Pancreas (tissue), 10 donors: Measurements from ENCODE around the gene ADGRA1. TPM values are rescaled to one million over a fixed set of nuclear protein-coding genes. Genes with fewer than 3 reads are reported as not detected.
"Not testable (repeated sequence)": the region's sequence is repeated elsewhere in the genome, so short reads cannot be mapped to it uniquely, and the experiment has no call there.

Source experiments
- ATAC-seq, 4 donors: fragments of 200-7000 bp; cut with Tn5 transposase; one replicate each; pipeline versions ENCODE4 v1.8.0 to v1.9.1; 2020; ENCODE audit warnings: mild to moderate bottlenecking in 4 of 4, moderate library complexity in 4 of 4
- DNase-seq, 6 donors: peaks; one replicate each; pipeline ENCODE4 v3.0.0-alpha.2; 2020
- FAIRE-seq: peaks from 2 replicates; lab custom pipeline; 2012; peaks lifted over from hg19 to GRCh38; lab: Jason Lieb, UNC
- H3K27ac ChIP-seq, 4 donors: fragments of 200-600 bp; sonication (generic); 1 replicate in 3 of 4; 2 replicates in 1 of 4; pipeline versions ENCODE4 v1.5.0 to v1.8.0; 2020
- H3K27me3 ChIP-seq, 4 donors: fragments of 200-600 bp; one replicate each; pipeline ENCODE4 v1.8.0; 2021
- H3K36me3 ChIP-seq, 3 donors: fragments of 200-600 bp; sonication (generic) in 1 of 3; one replicate each; pipeline versions ENCODE4 v1.5.0 to v1.8.0; 2020 to 2021
- H3K4me1 ChIP-seq, 3 donors: fragments of 200-600 bp; one replicate each; pipeline ENCODE4 v1.8.0; 2021
- H3K4me3 ChIP-seq, 4 donors: fragments of 200-600 bp; sonication (generic) in 2 of 4; one replicate each; pipeline versions ENCODE4 v1.5.0 to v1.8.0; 2020 to 2021
- H3K9me3 ChIP-seq, 4 donors: fragments of 200-600 bp; one replicate each; pipeline ENCODE4 v1.8.0; 2021
- WGBS, 2 donors: extraction: QIAGEN DNeasy Blood & Tissue Kit; methylation state at CpG; one replicate each; pipeline ENCODE4 v1.1.7; 2013; 5-methylcytosine and 5-hydroxymethylcytosine counted together
- intact Hi-C, 3 donors: fragments of 100-400 bp; cut with DNase I; formaldehyde crosslinking; loops; one replicate each; pipeline versions ENCODE4 v1.11.1 to v1.14.2; 2022
- polyA plus RNA-seq, 2 donors: library from polyadenylated mRNA; stranded (reverse); fragments of 200-250 nt; gene quantifications; one replicate each; pipeline ENCODE4 v1.2.3, GENCODE V29; 2013
- total RNA-seq, 6 donors: library from RNA; stranded (reverse); fragmentation: NEBNext Ultra II Directional in 4 of 6; extraction: Animal tissue kit (Norgen Biotek cat#: 25700) in 4 of 6; gene quantifications; one replicate each; pipeline versions ENCODE4 v1.2.1 to v1.2.4, GENCODE V29; 2021 to 2023
- TF ChIP-seq, protein P1 (sequence below), 4 donors: fragments of 200-600 bp; sonication (generic) in 3 of 4; IDR thresholded peaks; one replicate each; pipeline versions ENCODE4 v1.5.0 to v1.8.0; 2021; ENCODE audit warnings: antibody characterized with exemption in 4 of 4
- donor health status: healthy with polysubstance abuse.
- donor health status: DM: no; HTN: no; CAD: no; lungs with moderate emphysema.
- donor health status: DM: no; HTN: no; CAD: no.
- donor health status: control.
- donor health status: control.
- donor health status: Bipolar disorder and iron deficiency.
- donor health status: DM: yes; HTN: yes; CAD: no.
- donor health status: DM: no; HTN: no; CAD: no.
- donor health status: DM: no; HTN: no; CAD: no.
- donor health status: DM: yes; HTN: yes; CAD: no.

Gene ADGRA1
- total and polyA plus RNA-seq, 8 donors = 0.03 to 0.85 (median 0.12) TPM; not detected in 1

- FAIRE-seq = no peak
Observed at GRCh38 chr10:133048266-133048665, 39.5 kb upstream of the ADGRA1 start.

GRCh38 chr10:133048926-133049325 lies 38.8 kb upstream of the ADGRA1 start:
- Histone ChIP-seq H3K9me3 (no peaks in the 10 kb centered on the region), H3K4me1 (no peaks in the 10 kb centered on the region), H3K27me3 (no peaks in the 10 kb centered on the region), H3K27ac (no peak overlapping the region), H3K36me3 (no peaks in the 10 kb centered on the region), H3K4me3 (no peak overlapping the region)
- FAIRE-seq = no peak
- WGBS, 2 donors = 61 to 77% methylated on average over 13 of the region's 13 CpGs
- no peak for ATAC-seq
- intact Hi-C loops = no loop called here
- no peak for DNase-seq
- TF ChIP-seq, protein P1, sequence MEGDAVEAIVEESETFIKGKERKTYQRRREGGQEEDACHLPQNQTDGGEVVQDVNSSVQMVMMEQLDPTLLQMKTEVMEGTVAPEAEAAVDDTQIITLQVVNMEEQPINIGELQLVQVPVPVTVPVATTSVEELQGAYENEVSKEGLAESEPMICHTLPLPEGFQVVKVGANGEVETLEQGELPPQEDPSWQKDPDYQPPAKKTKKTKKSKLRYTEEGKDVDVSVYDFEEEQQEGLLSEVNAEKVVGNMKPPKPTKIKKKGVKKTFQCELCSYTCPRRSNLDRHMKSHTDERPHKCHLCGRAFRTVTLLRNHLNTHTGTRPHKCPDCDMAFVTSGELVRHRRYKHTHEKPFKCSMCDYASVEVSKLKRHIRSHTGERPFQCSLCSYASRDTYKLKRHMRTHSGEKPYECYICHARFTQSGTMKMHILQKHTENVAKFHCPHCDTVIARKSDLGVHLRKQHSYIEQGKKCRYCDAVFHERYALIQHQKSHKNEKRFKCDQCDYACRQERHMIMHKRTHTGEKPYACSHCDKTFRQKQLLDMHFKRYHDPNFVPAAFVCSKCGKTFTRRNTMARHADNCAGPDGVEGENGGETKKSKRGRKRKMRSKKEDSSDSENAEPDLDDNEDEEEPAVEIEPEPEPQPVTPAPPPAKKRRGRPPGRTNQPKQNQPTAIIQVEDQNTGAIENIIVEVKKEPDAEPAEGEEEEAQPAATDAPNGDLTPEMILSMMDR (IDR thresholded peaks at IDR 0.05) = no peak

More at GRCh38 chr10:133048266-133048665, 39.5 kb upstream of the ADGRA1 start:
- ATAC-seq (no peak), DNase-seq (no peak)
- Histone ChIP-seq H3K27ac (no peak overlapping the region), H3K27me3 (no peaks in the 10 kb centered on the region), H3K4me1 (no peaks in the 10 kb centered on the region), H3K4me3 (no peak overlapping the region), H3K36me3 (no peaks in the 10 kb centered on the region), H3K9me3 (no peaks in the 10 kb centered on the region)
- 58 to 73% methylated on average over 13 of the region's 13 CpGs for WGBS, 2 donors
- intact Hi-C loops = no loop called here
- TF ChIP-seq, protein P1 (IDR thresholded peaks at IDR 0.05) = no peak

DNA sequence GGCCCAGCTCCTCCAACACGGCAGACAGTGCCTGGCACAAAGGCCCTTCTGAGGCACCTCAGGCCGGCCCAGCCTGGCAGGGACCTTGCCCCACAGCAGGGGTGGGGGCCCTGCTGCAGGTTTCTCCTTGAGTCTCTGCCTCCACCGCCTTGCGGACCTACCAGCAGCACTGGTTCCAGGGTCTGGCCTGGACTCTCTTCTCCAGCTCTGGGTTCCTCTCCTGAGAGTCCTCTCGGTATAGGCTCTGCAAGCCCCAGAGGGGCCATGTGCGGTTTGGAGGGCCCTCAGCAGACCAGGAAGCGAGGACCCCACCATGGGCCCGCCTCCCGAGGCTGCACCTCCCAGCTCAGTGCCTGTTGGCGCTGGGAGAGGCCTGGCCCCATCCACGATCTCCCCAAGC lies 38.1 kb upstream of the ADGRA1 start:
- Histone ChIP-seq H3K27me3 (no peaks in the 10 kb centered on the region), H3K4me1 (no peaks in the 10 kb centered on the region), H3K4me3 (no peak overlapping the region), H3K9me3 (no peaks in the 10 kb centered on the region), H3K36me3 (no peaks in the 10 kb centered on the region), H3K27ac (no peak overlapping the region)
- ATAC-seq (no peak), FAIRE-seq (no peak), DNase-seq (no peak)
- 70 to 84% methylated on average over 11 of the region's 11 CpGs for WGBS, 2 donors
- intact Hi-C loops = no loop called here
- TF ChIP-seq, protein P1 (IDR thresholded peaks at IDR 0.05) = no peak

- TF ChIP-seq, protein P1 (IDR thresholded peaks at IDR 0.05) = no peak
- FAIRE-seq = no peak
- no peak for DNase-seq
- 59 to 84% methylated on average over 10 to 11 of the region's 11 CpGs for WGBS, 2 donors
- Histone ChIP-seq H3K4me1 (no peaks in the 10 kb centered on the region), H3K36me3 (no peaks in the 10 kb centered on the region), H3K4me3 (no peak overlapping the region), H3K9me3 (no peaks in the 10 kb centered on the region), H3K27ac (no peak overlapping the region), H3K27me3 (no peaks in the 10 kb centered on the region)
- intact Hi-C loops = no loop called here
- no peak for ATAC-seq
Observed at GRCh38 chr10:133050371-133050770, 37.4 kb upstream of the ADGRA1 start.

DNA sequence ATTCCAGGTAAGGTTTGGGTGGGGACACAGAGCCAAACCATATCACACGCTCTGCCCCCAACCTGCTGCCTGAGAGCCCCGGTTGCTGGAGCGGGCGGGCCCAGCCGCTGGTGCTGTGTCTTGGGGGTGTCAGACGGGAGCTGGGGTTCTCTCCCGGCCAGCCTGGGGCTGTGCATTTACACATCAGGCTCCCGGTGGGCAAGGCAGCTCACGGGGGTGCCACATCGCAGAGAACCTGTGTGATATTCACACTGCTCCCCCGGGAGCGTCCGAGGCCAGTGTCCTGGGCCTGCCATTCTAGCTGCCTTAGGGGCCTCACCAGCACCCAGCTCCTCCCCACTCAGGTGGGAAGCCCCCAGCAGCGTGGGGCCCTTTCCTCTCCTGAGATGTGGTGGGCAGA lies 35.6 kb upstream of the ADGRA1 start:
- no peak overlapping the region for H3K27ac ChIP-seq
- H3K9me3 ChIP-seq = no peaks in the 10 kb centered on the region
- H3K4me3 ChIP-seq = no peak overlapping the region
- H3K4me1 ChIP-seq = no peaks in the 10 kb centered on the region
- no peaks in the 10 kb centered on the region for H3K27me3 ChIP-seq
- ATAC-seq = no peak
- H3K36me3 ChIP-seq = no peaks in the 10 kb centered on the region
- DNase-seq = no peak
- intact Hi-C loops = no loop called here
- TF ChIP-seq, protein P1 (IDR thresholded peaks at IDR 0.05) = no peak
- FAIRE-seq = no peak
- WGBS, 2 donors = 83 to 89% methylated on average over 14 of the region's 14 CpGs

DNA sequence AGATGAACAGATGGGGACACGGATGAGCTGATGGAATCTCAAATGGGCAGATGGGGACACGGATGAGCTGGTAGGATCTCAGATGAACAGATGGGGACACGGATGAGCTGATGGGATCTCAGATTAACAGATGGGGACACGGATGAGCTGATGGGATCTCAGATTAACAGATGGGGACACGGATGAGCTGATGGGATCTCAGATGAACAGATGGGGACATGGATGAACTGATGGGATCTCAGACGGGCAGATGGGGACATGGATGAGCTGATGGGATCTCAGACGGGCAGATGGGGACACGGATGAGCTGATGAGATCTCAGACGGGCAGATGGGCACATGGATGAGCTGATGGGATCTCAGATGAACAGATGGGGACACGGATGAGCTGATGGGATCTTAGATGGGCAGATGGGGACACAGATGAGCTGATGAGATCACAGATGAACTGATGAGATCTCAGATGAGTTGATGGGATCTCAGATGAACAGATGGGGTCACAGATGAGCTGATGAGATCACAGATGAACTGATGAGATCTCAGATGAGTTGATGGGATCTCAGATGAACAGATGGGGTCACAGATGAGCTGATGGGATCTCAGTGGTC lies 34.1 kb upstream of the ADGRA1 start:
- FAIRE-seq = not testable (repeated sequence)

More for the DNA sequence above, 34.1 kb upstream of the ADGRA1 start:
- H3K9me3 ChIP-seq, intact Hi-C loops, ATAC-seq, H3K36me3 ChIP-seq, H3K27ac ChIP-seq, DNase-seq, H3K27me3 ChIP-seq, H3K4me3 ChIP-seq, H3K4me1 ChIP-seq: not testable (repeated sequence)
- WGBS, 2 donors = 63 to 73% methylated on average over 10 of the region's 10 CpGs
